Ecto neural progenitor cell (in vitro differentiated cells): ENCODE measurements around the gene HHIP.

Experiments used
- DNase-seq: peaks from one replicate; pipeline ENCODE4 v3.0.0-alpha.2; 2018; ENCODE audit warnings: low spot score

HHIP gene

DNA sequence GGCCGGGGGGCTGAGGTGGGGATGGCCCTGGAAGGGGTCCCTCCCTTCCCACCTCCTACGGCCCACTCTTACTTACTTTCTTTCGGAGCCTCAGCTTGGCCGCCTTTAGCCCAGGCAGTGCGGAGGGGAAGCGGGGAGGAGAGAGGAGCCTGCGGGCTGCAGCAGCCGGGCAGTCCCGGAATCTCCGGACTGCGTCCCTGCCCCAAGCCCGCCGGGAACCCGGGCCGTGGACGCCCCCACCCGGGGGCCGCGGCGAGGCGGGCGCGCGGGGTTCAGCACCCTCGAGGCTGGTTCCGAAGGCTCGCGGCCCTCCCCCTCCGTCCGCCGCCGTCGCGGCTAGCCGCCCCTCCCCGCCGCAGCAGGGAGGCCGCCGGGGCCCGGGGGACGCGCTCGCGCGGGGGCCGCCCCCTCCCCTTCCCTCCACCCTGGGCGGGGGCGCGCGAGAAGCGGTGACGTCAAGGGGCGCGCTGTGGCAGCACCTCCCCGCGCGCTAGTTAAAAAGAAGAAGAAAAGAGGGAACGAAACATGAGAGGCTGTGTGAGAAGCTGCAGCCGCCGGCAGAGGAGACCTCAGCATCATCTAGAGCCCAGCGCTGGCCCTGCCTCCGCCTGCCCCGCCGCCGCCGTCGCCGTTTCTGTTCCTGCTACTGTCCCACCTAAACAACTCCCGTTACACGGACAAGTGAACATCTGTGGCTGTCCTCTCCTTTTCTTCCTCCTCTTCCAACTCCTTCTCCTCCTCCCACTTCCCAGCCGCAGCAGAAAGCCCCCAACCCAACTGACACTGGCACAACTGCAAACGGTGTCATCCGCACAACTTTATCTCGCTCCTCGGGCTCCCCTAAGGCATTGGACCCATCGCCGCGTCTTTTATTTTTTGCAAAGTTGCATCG lies at the start of gene HHIP:
TSS of gene HHIP (plus strand) at position 526 of the 892 bp plus-strand sequence. CDS start 520 bp downstream, outside the sequence.
- peak; percentile 75 for DNase-seq

- DNase-seq, result no peak
Measured at GRCh38 chr4:144597171-144597570, 48.8 kb upstream of the HHIP start.

DNA sequence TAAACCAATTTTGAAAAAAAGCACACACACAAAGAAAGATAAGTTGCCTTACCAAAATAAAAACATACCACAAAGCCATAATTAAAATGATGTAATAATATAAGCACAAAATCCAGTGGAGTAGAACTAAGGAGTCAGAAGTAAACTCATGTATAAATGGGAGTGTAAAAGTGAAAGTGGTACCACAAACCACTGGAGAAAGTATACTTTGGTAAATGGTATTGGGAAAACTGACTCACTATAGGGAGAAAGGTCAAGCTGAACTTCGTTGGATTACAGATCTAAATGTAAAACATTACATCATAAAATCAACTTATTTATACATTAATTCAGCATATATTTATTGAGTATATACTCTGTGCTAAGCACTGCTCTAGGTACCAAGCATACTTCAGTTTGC lies 46.3 kb upstream of the HHIP start:
- no peak for DNase-seq

GRCh38 chr4:144611850-144612249 lies 34.1 kb upstream of the HHIP start:
- DNase-seq, result no peak

DNA sequence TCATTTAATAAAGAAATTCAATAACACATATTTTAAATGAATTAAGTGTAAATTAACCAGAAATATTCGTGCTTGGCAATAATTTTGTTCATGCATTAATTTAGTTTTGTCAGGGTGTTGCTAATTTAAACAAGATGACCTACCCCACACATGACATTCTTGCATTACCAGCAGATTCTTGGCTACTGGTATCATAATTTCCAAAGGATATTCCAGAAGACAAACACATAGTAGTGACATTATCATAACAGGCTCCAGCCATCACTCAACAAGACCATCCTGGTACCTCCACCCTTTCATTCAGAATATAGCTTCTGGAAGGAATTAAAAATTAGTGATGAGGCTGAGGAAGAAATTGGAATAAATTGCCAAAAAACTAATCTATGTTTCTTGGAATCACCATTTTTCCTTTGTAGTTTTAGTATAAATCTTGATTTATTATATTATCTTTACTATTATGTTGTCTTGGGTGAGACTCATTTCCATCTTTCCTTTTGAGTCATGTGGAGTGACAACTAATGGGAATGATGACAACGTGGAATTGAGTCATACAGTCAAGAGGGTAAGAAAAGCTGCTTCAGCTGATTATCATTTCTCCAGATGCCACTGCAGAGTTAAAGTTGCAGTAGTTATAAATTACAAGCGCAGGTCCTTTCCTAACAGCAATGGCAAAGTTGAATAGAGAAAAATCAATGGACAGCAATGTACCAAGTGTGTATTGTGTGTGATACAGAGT lies 30.9 kb upstream of the HHIP start:
- DNase-seq, result no peak

DNA sequence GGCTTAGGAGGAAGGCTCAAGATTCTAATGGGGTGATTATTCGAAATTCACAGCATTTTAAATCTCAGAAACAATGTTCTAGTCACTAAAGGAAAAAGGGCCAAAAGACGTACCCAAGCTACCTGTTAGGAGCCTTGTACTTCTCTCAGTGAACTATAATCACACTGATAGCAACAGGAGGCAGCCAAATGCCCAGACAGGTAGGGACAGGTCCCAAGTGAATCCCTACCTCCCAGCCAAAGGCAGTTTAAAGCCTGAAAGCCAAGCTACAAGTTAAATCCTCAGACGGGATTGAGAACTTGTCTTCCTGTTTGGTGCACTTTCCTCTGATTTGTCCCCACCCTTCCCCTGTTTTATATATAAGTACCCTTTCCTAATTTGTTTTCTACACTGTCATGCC lies 24.3 kb upstream of the HHIP start:
- DNase-seq, result no peak

- no peak for DNase-seq
Measured at GRCh38 chr4:144627663-144628076, 18.3 kb upstream of the HHIP start.

- no peak for DNase-seq
Measured at GRCh38 chr4:144633215-144633614, 12.7 kb upstream of the HHIP start.

- DNase-seq, result no peak
Measured at GRCh38 chr4:144634978-144635747, 10.8 kb upstream of the HHIP start.

DNA sequence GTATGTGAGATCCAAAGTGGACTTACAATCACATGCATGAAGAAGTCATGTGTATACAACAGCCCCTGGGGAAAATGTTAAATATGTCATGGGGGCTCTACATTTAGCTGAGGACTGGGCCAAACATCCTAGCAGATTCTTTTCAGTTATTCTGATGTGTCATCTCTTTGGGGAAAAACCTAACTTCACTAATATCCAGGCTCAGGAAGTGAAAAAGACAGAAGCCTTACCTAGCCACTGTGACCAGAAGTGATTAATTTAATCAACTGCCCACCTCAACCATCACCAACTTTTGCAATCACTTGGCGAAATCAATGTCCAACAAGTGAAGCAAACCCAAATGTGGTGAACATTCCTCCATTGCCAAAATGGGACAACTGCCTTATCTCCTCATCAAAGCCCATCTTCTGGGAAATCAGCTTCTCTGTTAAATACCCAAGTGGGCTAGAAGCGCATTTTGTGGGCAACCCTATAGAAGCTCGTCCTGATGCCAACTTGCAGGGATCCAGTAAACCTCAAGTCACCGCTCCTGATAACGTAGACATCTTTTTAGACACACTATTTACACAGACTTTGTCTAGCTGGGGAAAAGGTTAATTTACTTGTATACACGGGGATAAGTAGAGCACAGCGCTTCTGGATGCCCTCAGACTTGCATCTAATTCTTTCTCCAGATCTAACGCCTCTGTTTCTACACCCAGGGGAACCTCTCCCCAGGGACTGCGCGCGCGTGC lies 1.4 kb upstream of the HHIP start:
- DNase-seq, result no peak

- no peak for DNase-seq
Measured at GRCh38 chr4:144645102-144645630, 790 bp upstream of the HHIP start.

DNA sequence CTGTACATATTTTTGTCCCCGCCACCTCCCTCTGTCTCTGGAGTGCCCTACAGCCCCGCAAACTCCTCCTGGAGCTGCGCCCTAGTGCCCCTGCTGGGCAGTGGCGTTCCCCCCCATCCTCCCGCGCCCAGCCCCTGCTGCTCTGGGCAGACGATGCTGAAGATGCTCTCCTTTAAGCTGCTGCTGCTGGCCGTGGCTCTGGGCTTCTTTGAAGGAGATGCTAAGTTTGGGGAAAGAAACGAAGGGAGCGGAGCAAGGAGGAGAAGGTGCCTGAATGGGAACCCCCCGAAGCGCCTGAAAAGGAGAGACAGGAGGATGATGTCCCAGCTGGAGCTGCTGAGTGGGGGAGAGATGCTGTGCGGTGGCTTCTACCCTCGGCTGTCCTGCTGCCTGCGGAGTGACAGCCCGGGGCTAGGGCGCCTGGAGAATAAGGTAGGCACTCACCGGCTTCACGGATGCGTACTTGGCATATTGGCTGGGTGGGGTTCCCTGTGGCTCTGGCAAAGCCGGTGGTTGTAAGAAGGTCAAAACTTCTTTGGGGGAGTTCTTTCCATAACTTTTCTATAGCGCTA lies 653 bp downstream of the HHIP start:
- DNase-seq, result peak; percentile 60

DNA sequence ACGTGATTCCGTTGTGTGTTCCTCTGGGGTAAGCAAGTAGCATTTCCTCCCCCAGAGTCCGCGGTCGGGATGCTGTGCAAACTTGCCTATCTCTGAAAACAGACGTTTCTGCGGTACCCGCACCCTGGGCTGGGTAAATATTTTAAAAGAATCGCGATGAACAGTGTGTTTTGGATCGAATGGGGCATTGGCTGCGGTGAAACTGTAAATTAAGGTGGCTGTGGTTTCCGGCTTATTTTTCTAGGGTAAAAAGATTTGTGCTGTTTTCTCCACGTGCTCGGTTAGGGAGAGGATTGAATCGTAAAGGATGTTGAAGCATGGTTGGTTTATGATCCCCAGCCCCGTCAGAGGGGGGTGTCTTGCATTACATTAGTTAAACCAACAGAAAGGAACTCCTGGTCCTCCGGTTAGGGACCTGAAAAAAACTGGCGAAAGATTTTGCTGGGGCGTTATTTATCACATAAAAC lies 1.2 kb downstream of the HHIP start:
- DNase-seq, result peak; percentile 50

- no peak for DNase-seq
Measured at GRCh38 chr4:144647590-144647989, 1.6 kb downstream of the HHIP start.

GRCh38 chr4:144648042-144648441 lies 2.1 kb downstream of the HHIP start:
- no peak for DNase-seq

GRCh38 chr4:144649646-144650045 lies 3.7 kb downstream of the HHIP start:
- no peak for DNase-seq

GRCh38 chr4:144650311-144651005 lies 4.5 kb downstream of the HHIP start:
- no peak for DNase-seq

DNA sequence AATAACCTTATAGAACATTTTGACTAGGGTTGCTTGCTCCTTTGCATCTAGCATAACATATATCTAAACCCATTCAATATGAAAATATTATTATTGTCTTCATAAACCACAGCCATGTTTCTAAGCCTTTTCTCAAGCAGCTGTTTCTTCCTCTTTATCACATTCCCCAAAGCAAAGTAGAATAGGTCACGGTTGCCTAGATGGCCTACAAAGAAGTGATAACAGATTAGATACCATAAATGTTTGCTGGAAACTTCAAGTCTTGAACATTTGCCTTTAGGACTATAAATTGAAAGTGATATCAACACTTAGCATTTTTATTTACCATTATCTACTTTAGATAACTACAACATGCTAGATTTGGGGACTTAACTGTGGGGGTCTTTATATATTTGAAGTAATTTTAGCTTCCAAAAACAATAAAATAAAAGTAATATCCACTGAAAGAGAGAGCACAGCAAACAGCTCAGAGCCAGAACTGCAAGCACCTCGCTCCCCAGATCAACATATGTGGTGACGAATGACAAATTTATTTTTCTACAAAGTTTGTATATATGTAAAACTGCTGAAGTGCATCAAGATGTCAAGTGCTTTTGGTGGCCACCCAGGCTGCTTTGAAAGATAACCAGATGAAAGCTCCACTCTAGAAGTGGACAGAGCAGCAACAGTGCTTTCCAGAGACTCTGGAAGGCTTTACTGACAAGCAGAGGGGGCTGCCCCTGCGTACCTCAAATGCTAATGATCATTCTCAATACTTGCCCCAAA lies 8.0 kb downstream of the HHIP start:
- DNase-seq, result no peak

DNA sequence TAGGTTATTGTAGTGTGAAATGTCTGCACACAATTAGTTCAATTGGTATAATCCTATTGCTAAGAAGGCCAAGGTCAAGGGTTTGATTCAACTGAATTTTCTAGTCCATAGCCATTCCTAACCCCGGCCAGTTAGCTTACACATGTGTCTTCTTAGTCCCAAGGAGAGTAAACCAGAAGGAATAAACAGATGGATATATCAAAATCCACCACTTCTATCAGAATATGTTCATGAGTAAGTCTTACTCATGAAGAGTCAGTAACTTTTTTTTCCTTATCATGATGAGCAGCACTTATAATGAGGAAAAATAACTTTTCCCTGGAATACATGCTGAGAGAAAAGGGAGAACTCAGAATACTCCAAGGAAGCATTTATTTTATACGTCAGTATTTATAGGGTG lies 9.5 kb downstream of the HHIP start:
- DNase-seq, result no peak

DNA sequence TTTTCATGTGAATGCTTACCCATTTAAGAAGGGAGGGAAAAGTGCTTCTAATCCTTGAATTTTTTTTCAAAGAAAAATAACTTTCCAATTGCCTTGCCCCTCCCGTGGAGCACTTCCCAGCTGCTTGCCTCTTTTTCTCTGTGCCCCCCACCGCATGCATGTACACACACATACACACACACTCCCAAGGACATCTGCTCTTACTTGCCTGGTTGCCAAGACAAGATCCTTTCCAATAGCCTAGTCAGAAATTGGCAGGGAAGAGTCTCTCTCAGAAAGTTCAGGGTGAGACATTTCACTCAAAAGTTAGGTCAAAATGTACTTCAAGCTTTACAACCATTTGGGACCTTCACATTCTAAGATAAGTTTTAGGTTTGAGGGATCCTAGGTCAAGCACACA lies 10.9 kb downstream of the HHIP start:
- no peak for DNase-seq
